ENCODE results near the gene ADM. TPM values are rescaled to one million over a fixed set of nuclear protein-coding genes. Genes with fewer than 3 reads are reported as not detected.

The ADM gene
- total RNA-seq, 4 donors from 2014 or later: 233 to 1,099 (median 623) TPM

GRCh38 chr11:10305964-10306918, 1.4 kb downstream of the ADM start:
- no peak for ATAC-seq (ENCODE audit: low FRiP score)
- no peak for DNase-seq (ENCODE audit: low spot score)
- no peak for TF ChIP-seq CTCF (IDR thresholded peaks at IDR 0.05)

GRCh38 chr11:10307022-10307399, 2.1 kb downstream of the ADM start:
- TF ChIP-seq CTCF (IDR thresholded peaks at IDR 0.05): no peak
- ATAC-seq (ENCODE audit: low FRiP score) (no peak), DNase-seq (ENCODE audit: low spot score) (no peak)

- DNase-seq (ENCODE audit: low spot score) (peak; percentile 71), ATAC-seq (ENCODE audit: low FRiP score) (peak; percentile 41)
- TF ChIP-seq CTCF (IDR thresholded peaks at IDR 0.05): peak in 1 of 3 donors; percentile 99
Measured at GRCh38 chr11:10307400-10308200, 2.7 kb downstream of the ADM start.

GRCh38 chr11:10308201-10308954, 3.5 kb downstream of the ADM start:
- ATAC-seq (ENCODE audit: low FRiP score) (no peak), DNase-seq (ENCODE audit: low spot score) (no peak)
- TF ChIP-seq CTCF (IDR thresholded peaks at IDR 0.05): no peak

- ATAC-seq (ENCODE audit: low FRiP score) (peak; percentile 11), DNase-seq (ENCODE audit: low spot score) (no peak)
- TF ChIP-seq CTCF (IDR thresholded peaks at IDR 0.05): no peak
Measured at GRCh38 chr11:10309163-10310093, 4.6 kb downstream of the ADM start.

All from omental fat pad (tissue), 4 donors.